ENCODE data around the gene TMEM51. TPM values are rescaled to one million over a fixed set of nuclear protein-coding genes. Genes with fewer than 3 reads are reported as not detected.

Gene TMEM51
- total and polyA plus RNA-seq, 2 of the 13 experiments (the other 11 are each of a cell fraction or from before 2014, with no cell fraction given): 12.2 to 22.3 TPM

DNA sequence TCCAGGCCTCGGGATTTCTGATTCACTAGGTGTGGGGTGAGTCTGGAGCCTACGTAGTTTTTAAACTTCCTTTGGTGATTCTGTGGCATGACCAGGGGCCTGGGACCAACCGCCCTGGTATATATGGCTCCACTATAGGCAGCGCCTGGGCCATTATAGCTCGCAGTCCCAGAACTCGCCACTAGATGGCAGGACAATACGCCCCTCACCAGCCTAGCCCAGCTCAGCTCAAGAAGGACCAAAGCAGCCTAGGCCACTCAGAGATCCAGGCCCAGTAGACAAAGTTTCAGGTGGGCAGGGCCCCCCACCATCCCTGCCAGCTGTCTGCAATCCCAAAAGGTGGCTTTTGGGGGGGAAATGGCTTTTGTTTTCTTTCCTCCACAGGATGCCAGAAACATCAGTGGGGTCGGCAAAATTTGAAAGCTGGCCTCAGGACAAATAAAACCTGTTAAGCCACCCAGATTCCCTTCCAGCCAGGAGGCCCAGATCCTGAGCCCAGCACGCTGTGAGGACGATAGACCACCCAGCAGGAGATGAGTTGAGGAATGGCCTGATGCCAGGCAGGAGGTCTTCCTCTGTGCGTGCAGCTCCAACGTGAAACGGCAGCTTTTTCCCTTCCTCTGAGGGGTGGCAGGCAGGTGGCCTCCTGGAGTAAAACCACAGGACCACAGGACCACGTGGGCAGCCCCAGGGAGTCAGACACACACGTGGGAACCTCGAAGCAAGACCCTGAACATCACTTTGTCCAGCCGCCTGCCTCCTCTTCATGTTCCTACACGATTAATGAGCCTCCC, 24.8 kb upstream of the TMEM51 start (continued):
- TF ChIP-seq, protein P1, sequence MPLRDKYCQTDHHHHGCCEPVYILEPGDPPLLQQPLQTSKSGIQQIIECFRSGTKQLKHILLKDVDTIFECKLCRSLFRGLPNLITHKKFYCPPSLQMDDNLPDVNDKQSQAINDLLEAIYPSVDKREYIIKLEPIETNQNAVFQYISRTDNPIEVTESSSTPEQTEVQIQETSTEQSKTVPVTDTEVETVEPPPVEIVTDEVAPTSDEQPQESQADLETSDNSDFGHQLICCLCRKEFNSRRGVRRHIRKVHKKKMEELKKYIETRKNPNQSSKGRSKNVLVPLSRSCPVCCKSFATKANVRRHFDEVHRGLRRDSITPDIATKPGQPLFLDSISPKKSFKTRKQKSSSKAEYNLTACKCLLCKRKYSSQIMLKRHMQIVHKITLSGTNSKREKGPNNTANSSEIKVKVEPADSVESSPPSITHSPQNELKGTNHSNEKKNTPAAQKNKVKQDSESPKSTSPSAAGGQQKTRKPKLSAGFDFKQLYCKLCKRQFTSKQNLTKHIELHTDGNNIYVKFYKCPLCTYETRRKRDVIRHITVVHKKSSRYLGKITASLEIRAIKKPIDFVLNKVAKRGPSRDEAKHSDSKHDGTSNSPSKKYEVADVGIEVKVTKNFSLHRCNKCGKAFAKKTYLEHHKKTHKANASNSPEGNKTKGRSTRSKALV (CRISPR knock-in tag; IDR thresholded peaks at IDR 0.05): 0 out of 2 replicates have a peak, but pooled peaks have one; percentile 47
- peak; percentile 95 for TF ChIP-seq RAD21 (CRISPR knock-in tag; IDR thresholded peaks at IDR 0.05)
- no peak for TF ChIP-seq MAFF (IDR thresholded peaks at IDR 0.05; ENCODE audit: low read depth, low read length)
- TF ChIP-seq, protein P2, sequence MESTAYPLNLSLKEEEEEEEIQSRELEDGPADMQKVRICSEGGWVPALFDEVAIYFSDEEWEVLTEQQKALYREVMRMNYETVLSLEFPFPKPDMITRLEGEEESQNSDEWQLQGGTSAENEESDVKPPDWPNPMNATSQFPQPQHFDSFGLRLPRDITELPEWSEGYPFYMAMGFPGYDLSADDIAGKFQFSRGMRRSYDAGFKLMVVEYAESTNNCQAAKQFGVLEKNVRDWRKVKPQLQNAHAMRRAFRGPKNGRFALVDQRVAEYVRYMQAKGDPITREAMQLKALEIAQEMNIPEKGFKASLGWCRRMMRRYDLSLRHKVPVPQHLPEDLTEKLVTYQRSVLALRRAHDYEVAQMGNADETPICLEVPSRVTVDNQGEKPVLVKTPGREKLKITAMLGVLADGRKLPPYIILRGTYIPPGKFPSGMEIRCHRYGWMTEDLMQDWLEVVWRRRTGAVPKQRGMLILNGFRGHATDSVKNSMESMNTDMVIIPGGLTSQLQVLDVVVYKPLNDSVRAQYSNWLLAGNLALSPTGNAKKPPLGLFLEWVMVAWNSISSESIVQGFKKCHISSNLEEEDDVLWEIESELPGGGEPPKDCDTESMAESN (CRISPR knock-in tag; conservative IDR thresholded peaks at IDR 0.05): no peak
- TF ChIP-seq, protein P3, sequence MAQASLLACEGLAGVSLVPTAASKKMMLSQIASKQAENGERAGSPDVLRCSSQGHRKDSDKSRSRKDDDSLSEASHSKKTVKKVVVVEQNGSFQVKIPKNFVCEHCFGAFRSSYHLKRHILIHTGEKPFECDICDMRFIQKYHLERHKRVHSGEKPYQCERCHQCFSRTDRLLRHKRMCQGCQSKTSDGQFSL (CRISPR knock-in tag; IDR thresholded peaks at IDR 0.05): no peak
- peak; percentile 28; the same call in 1 of the 2 replicates for TF ChIP-seq ZNF772 (CRISPR knock-in tag; IDR thresholded peaks at IDR 0.05)
- TF ChIP-seq USF2 (IDR thresholded peaks at IDR 0.05; ENCODE audit: low read depth, low read length): no peak
- TF ChIP-seq USF2 (CRISPR knock-in tag; IDR thresholded peaks at IDR 0.05; ENCODE audit: borderline replicate concordance): no peak
- TF ChIP-seq, protein P4, sequence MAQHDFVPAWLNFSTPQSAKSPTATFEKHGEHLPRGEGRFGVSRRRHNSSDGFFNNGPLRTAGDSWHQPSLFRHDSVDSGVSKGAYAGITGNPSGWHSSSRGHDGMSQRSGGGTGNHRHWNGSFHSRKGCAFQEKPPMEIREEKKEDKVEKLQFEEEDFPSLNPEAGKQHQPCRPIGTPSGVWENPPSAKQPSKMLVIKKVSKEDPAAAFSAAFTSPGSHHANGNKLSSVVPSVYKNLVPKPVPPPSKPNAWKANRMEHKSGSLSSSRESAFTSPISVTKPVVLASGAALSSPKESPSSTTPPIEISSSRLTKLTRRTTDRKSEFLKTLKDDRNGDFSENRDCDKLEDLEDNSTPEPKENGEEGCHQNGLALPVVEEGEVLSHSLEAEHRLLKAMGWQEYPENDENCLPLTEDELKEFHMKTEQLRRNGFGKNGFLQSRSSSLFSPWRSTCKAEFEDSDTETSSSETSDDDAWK (CRISPR knock-in tag; IDR thresholded peaks at IDR 0.05): no peak
- TF ChIP-seq, protein P5, sequence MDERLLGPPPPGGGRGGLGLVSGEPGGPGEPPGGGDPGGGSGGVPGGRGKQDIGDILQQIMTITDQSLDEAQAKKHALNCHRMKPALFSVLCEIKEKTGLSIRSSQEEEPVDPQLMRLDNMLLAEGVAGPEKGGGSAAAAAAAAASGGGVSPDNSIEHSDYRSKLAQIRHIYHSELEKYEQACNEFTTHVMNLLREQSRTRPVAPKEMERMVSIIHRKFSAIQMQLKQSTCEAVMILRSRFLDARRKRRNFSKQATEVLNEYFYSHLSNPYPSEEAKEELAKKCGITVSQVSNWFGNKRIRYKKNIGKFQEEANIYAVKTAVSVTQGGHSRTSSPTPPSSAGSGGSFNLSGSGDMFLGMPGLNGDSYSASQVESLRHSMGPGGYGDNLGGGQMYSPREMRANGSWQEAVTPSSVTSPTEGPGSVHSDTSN (CRISPR knock-in tag; IDR thresholded peaks at IDR 0.05): no peak
- TF ChIP-seq KLF6 (CRISPR knock-in tag; IDR thresholded peaks at IDR 0.05): no peak
- TF ChIP-seq, protein P6, sequence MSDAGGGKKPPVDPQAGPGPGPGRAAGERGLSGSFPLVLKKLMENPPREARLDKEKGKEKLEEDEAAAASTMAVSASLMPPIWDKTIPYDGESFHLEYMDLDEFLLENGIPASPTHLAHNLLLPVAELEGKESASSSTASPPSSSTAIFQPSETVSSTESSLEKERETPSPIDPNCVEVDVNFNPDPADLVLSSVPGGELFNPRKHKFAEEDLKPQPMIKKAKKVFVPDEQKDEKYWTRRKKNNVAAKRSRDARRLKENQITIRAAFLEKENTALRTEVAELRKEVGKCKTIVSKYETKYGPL (CRISPR knock-in tag; IDR thresholded peaks at IDR 0.05): no peak
- no peak for TF ChIP-seq NCOR1 (IDR thresholded peaks at IDR 0.05; ENCODE audit: borderline replicate concordance, low read length)
- TF ChIP-seq GLMP (CRISPR knock-in tag; IDR thresholded peaks at IDR 0.05; ENCODE audit: borderline replicate concordance): no peak
- TF ChIP-seq ZNF326 (CRISPR knock-in tag; IDR thresholded peaks at IDR 0.05; ENCODE audit: borderline replicate concordance): no peak
- TF ChIP-seq MEF2D (CRISPR knock-in tag; IDR thresholded peaks at IDR 0.05): no peak
- no peak for TF ChIP-seq EED (CRISPR knock-in tag; IDR thresholded peaks at IDR 0.05)
- no peak for TF ChIP-seq ZNF205 (CRISPR knock-in tag; IDR thresholded peaks at IDR 0.05)
